ENCODE data around the gene OSBPL10.

The OSBPL10 gene

DNA sequence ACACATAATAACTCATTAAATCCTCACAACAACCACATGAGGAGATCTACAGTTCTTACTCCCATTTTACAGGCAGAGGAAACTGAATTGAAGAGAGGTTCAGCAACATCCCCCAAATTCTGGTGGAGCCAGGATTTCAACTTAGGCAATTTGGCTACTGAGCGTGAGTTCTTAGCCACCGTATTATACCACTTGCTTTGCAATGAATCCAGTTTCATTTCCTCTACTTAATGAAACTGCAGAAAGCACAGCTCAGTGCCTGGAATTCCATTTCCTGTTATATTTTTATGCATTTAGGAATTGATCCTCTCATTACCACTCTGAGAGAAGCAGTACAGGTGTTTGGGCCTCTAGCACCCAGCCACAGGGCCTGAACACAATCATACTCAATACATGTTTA lies 4.8 kb upstream of the OSBPL10 start:
- Histone ChIP-seq H3K9me3 (ENCODE audit: insufficient read depth, low read depth, low read length) (peaks cover 15% of the 10 kb centered on the region), H3K36me3 (ENCODE audit: insufficient read depth, low read depth, low read length) (peaks cover 14% of the 10 kb centered on the region; the same call in 1 of the 2 replicates), H3K27me3 (ENCODE audit: insufficient read depth, low read length) (peaks cover 18% of the 10 kb centered on the region), H3K27ac (ENCODE audit: low read length) (no peak overlapping the region), H3K4me1 (ENCODE audit: insufficient read depth, low read length) (no peaks in the 10 kb centered on the region), H3K9ac (ENCODE audit: low read depth, low read length) (no peak overlapping the region), H3K4me3 (ENCODE audit: low read length) (no peak overlapping the region)

DNA sequence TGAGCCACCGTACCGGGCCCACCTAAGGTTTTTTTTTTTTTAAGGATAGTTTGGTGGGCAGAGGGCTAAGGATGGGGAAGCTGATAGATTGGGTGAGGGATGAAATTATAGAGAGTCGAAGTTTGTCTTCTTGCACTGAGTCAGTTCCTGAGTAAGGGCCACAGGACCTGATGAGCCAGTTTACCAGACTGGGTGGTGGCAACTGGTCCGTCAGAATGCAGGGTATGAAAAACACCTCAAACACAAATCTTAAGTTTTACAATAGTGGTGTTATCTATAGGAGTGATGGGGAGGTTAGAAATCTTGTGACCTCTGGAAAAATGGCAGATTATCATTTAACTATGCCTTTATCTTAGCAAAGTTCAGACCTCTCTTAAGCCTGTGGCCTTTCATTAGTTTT lies 3.3 kb upstream of the OSBPL10 start:
- H3K9ac ChIP-seq (ENCODE audit: low read depth, low read length) = no peak overlapping the region
- peaks cover 13% of the 10 kb centered on the region; the same call in 1 of the 2 replicates for H3K36me3 ChIP-seq (ENCODE audit: insufficient read depth, low read depth, low read length)
- no peak overlapping the region for H3K4me3 ChIP-seq (ENCODE audit: low read length)
- peaks cover 3% of the 10 kb centered on the region; the same call in 1 of the 2 replicates for H3K4me1 ChIP-seq (ENCODE audit: insufficient read depth, low read length)
- no peak overlapping the region for H3K27ac ChIP-seq (ENCODE audit: low read length)
- H3K9me3 ChIP-seq (ENCODE audit: insufficient read depth, low read depth, low read length) = peaks cover 6% of the 10 kb centered on the region
- H3K27me3 ChIP-seq (ENCODE audit: insufficient read depth, low read length) = peaks cover 22% of the 10 kb centered on the region

DNA sequence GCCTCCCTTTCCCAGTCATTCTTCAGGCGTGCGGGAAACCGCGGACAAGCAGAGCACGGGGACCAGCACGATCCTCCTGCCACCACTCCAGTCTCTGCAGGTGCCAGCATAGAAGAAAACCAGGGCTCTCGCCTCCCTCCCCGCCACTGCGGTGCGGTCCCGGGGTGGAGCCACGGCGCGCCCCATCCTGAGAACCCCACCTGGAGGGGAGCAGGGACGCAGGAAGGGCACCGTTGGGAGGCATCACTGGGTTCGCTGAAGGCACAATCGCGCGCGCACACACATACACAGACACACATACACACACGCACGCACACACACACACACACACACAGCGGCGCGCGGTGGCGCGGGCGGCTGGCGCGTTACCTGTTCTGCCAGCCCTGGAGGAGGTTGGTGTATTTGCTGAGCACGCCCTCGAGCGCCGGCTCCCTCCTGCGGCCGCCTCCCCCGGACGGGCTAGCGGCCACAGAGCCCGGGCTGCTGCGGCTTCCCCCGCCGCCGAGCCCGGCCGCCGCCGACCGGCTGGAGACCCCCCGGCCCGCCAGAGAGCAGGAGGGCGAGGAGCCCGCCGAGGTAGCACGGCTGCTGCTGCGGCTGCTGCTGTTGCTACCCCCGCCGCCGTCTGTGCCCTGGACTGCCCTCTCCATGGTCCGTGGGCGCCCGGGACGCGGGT lies 394 bp downstream of the OSBPL10 start:
- peak overlapping the region; percentile 44 for H3K27ac ChIP-seq (ENCODE audit: low read length)

DNA sequence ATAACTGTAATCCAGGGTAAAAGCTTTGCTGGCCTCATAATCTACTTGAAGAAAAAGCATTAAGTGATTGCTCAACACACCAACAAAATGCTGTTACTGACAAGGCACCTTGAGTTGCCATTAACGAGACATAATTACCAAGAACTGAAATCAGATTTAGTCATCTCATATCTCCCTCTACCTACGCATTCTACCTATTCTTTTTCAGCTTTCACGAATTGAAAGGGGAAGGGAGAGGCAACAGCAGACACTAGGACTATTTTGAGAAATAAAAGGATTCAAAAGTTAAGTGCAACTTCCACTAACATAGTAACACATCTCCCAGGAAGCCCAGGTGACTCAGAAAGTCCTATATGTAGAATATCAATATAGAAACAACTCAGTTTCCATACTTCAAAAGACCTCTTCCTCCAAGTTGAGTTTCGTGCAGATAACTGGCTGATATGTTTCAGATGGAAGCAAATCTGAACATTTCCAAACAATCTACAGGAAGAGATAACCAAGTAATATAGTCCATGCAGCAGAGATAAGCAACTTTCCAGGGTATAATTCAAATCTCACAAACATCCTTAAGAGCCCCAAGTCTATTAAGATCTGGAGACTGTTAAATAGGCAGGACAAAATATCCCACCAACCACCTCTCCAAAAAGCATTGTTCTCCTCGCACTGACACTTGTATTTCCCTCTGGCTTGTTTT lies 1.9 kb downstream of the OSBPL10 start:
- H3K4me3 ChIP-seq (ENCODE audit: low read length) = peak overlapping the region; percentile 3; the same call in 1 of the 2 replicates
- H3K4me1 ChIP-seq (ENCODE audit: insufficient read depth, low read length) = peaks cover 6% of the 10 kb centered on the region

More for the DNA sequence above, 394 bp downstream of the OSBPL10 start:
- Histone ChIP-seq H3K9me3 (ENCODE audit: insufficient read depth, low read depth, low read length) (no peaks in the 10 kb centered on the region), H3K4me1 (ENCODE audit: insufficient read depth, low read length) (peaks cover 6% of the 10 kb centered on the region; the same call in 1 of the 2 replicates), H3K36me3 (ENCODE audit: insufficient read depth, low read depth, low read length) (peaks cover 8% of the 10 kb centered on the region; the same call in 1 of the 2 replicates), H3K9ac (ENCODE audit: low read depth, low read length) (peak overlapping the region; percentile 81; the same call in 1 of the 2 replicates), H3K27me3 (ENCODE audit: insufficient read depth, low read length) (peaks cover 22% of the 10 kb centered on the region), H3K4me3 (ENCODE audit: low read length) (peak overlapping the region; percentile 90)

DNA sequence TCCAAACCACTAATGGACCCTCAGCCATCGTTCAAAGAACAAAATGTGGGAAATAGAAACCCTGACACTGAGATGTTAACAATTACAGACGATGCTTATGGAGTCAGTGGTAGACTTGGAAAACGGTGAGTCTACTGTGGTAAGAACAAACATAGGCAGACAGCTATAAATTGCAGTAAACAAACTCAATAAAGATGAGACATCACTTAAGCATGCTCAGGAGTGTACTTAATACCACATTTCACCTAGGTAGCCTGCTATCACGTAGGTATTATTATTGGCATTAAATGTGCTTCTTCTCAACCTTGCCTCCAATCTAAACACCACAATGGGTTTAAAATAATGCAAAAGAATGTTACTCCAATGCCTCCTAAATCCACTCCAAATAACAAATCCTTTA lies 2.5 kb downstream of the OSBPL10 start:
- H3K9me3 ChIP-seq (ENCODE audit: insufficient read depth, low read depth, low read length) = no peaks in the 10 kb centered on the region
- H3K4me3 ChIP-seq (ENCODE audit: low read length) = no peak overlapping the region
- H3K4me1 ChIP-seq (ENCODE audit: insufficient read depth, low read length) = peaks cover 6% of the 10 kb centered on the region
- peaks cover 22% of the 10 kb centered on the region for H3K27me3 ChIP-seq (ENCODE audit: insufficient read depth, low read length)
- H3K27ac ChIP-seq (ENCODE audit: low read length) = no peak overlapping the region
- H3K9ac ChIP-seq (ENCODE audit: low read depth, low read length) = no peak overlapping the region
- H3K36me3 ChIP-seq (ENCODE audit: insufficient read depth, low read depth, low read length) = peaks cover 8% of the 10 kb centered on the region; the same call in 1 of the 2 replicates

More for the DNA sequence above, 1.9 kb downstream of the OSBPL10 start:
- peaks cover 22% of the 10 kb centered on the region for H3K27me3 ChIP-seq (ENCODE audit: insufficient read depth, low read length)
- no peaks in the 10 kb centered on the region for H3K9me3 ChIP-seq (ENCODE audit: insufficient read depth, low read depth, low read length)
- H3K36me3 ChIP-seq (ENCODE audit: insufficient read depth, low read depth, low read length) = peaks cover 8% of the 10 kb centered on the region; the same call in 1 of the 2 replicates
- H3K9ac ChIP-seq (ENCODE audit: low read depth, low read length) = no peak overlapping the region
- H3K27ac ChIP-seq (ENCODE audit: low read length) = no peak overlapping the region

DNA sequence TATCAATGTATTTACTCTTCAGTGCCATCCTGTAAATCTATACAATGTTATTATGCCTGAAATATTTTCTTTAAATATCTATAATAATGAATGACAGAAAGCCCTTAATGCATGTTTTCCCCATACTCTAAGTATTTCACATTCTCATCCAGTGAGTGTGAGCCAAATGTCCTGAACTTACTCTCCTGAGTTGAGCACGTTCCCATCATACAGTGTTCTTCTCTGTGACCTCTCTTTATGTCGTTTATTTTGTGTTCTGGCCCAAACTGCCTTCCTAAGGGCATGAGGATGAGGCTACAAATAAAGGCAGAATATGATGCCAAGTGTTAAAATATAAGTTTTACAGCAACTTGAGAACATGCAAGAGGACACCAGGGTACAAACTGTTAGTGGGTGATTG lies 3.3 kb downstream of the OSBPL10 start:
- Histone ChIP-seq H3K4me1 (ENCODE audit: insufficient read depth, low read length) (peaks cover 6% of the 10 kb centered on the region), H3K9ac (ENCODE audit: low read depth, low read length) (no peak overlapping the region)

DNA sequence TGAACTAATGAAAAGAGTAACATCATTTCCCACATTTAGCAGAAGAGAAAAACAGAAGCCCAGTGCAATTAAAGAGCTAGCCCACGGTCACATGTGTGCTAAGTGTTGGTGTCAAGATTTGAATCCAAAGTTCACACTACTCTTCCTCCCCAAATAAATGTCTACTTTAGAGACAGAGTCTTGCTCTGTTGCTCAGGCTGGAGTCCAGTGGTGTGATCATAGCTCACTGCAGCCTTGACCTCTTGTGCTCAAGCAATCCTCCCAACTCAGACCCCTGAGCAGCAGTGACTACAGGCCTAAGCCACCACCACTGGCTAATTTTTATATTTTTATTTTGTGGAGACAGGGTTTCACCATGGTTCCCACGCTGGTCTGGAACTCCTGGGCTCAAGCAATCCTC lies 4.8 kb downstream of the OSBPL10 start:
- Histone ChIP-seq H3K36me3 (ENCODE audit: insufficient read depth, low read depth, low read length) (peaks cover 8% of the 10 kb centered on the region; the same call in 1 of the 2 replicates), H3K9ac (ENCODE audit: low read depth, low read length) (no peak overlapping the region), H3K4me3 (ENCODE audit: low read length) (no peak overlapping the region), H3K4me1 (ENCODE audit: insufficient read depth, low read length) (peaks cover 6% of the 10 kb centered on the region), H3K27me3 (ENCODE audit: insufficient read depth, low read length) (peaks cover 4% of the 10 kb centered on the region; the same call in 1 of the 2 replicates), H3K9me3 (ENCODE audit: insufficient read depth, low read depth, low read length) (no peaks in the 10 kb centered on the region), H3K27ac (ENCODE audit: low read length) (no peak overlapping the region)

More for the DNA sequence above, 3.3 kb downstream of the OSBPL10 start:
- Histone ChIP-seq H3K27ac (ENCODE audit: low read length) (no peak overlapping the region), H3K36me3 (ENCODE audit: insufficient read depth, low read depth, low read length) (peaks cover 8% of the 10 kb centered on the region; the same call in 1 of the 2 replicates), H3K4me3 (ENCODE audit: low read length) (no peak overlapping the region), H3K9me3 (ENCODE audit: insufficient read depth, low read depth, low read length) (no peaks in the 10 kb centered on the region), H3K27me3 (ENCODE audit: insufficient read depth, low read length) (peaks cover 18% of the 10 kb centered on the region)

DNA sequence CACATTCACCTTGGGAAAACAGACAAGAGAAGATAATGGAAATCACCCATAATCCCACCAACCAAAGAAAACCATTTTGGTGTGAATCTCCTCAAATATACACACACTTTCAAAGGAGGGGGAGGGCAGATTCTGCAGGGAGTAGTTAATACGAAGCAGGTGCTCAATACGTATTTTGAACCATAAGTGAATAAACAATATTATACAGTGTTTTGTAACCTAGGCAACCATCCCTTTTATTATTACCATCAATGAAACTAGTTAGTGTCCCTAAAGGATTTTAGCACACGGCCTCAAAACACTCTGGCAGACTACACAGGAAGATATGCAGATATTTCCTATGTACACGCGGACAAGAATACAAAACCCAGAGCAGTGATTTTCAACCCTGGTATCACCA lies 6.1 kb downstream of the OSBPL10 start:
- H3K4me1 ChIP-seq (ENCODE audit: insufficient read depth, low read length) = peaks cover 13% of the 10 kb centered on the region
- H3K9ac ChIP-seq (ENCODE audit: low read depth, low read length) = no peak overlapping the region
- peaks cover 4% of the 10 kb centered on the region; the same call in 1 of the 2 replicates for H3K27me3 ChIP-seq (ENCODE audit: insufficient read depth, low read length)
- peaks cover 8% of the 10 kb centered on the region; the same call in 1 of the 2 replicates for H3K36me3 ChIP-seq (ENCODE audit: insufficient read depth, low read depth, low read length)
- no peaks in the 10 kb centered on the region for H3K9me3 ChIP-seq (ENCODE audit: insufficient read depth, low read depth, low read length)
- no peak overlapping the region for H3K4me3 ChIP-seq (ENCODE audit: low read length)
- H3K27ac ChIP-seq (ENCODE audit: low read length) = no peak overlapping the region

DNA sequence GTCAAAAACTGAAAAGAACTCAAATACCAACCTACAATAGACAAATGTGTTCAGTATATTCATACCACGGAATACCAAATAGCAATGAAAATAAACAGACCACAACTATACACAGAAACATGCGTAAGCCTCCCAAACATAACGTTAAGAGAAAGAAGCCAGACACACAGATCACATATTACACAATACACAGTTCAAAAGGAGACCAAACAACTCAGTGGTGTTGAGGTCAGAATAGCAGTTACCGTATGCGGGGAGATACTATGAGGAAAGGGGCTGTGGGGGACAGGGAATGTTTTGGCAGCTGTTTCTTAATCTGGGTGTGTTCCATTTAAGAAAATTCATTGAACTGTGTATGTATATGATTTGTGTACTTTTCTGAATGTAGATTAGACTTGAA lies 6.6 kb downstream of the OSBPL10 start:
- no peak overlapping the region for H3K27ac ChIP-seq (ENCODE audit: low read length)
- peaks cover 2% of the 10 kb centered on the region; the same call in 1 of the 2 replicates for H3K27me3 ChIP-seq (ENCODE audit: insufficient read depth, low read length)
- no peak overlapping the region for H3K9ac ChIP-seq (ENCODE audit: low read depth, low read length)
- H3K4me3 ChIP-seq (ENCODE audit: low read length) = no peak overlapping the region
- H3K4me1 ChIP-seq (ENCODE audit: insufficient read depth, low read length) = peaks cover 13% of the 10 kb centered on the region
- peaks cover 8% of the 10 kb centered on the region; the same call in 1 of the 2 replicates for H3K36me3 ChIP-seq (ENCODE audit: insufficient read depth, low read depth, low read length)
- H3K9me3 ChIP-seq (ENCODE audit: insufficient read depth, low read depth, low read length) = no peaks in the 10 kb centered on the region

DNA sequence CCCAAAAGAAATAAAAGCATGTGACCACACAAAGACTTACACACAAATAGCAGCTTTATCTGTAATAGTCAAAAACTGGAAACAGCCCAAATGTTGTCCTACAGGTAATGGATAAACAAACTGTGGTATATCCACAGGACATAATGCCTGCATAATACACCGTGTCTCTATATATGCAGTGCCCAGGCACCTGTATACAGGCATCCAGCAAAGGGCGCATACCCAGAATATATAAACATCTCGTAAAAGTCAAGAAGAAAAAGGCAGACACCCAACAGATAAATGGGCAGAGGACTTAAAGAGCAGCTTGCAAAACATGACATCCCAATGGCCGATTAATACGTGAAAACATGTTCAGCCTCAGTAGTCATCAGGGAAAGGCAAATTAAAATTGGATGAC lies 7.2 kb downstream of the OSBPL10 start:
- no peak overlapping the region for H3K9ac ChIP-seq (ENCODE audit: low read depth, low read length)
- H3K27me3 ChIP-seq (ENCODE audit: insufficient read depth, low read length) = no peaks in the 10 kb centered on the region
- no peak overlapping the region for H3K27ac ChIP-seq (ENCODE audit: low read length)
- H3K4me3 ChIP-seq (ENCODE audit: low read length) = no peak overlapping the region
- peaks cover 15% of the 10 kb centered on the region for H3K4me1 ChIP-seq (ENCODE audit: insufficient read depth, low read length)
- H3K36me3 ChIP-seq (ENCODE audit: insufficient read depth, low read depth, low read length) = peaks cover 8% of the 10 kb centered on the region; the same call in 1 of the 2 replicates
- no peaks in the 10 kb centered on the region for H3K9me3 ChIP-seq (ENCODE audit: insufficient read depth, low read depth, low read length)

DNA sequence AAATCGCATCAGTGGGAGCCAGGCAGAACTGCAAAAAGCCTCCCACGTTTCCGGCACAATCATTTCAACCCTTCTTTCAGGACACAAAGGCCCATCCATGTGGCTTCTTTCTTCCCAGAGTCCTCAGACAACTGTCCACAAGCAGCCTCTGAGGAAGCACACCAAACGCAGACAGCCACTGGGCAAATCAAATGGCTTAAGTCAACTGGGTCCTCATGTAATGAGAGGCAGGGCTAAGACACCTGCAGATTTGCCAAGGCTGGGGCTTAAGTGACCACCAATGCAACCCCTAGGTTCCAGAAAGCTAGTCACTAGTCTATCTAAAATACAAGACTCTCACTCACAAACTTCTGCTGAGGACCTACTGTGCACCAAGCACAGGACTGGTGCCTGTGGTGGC lies 8.0 kb downstream of the OSBPL10 start:
- H3K9ac ChIP-seq (ENCODE audit: low read depth, low read length) = no peak overlapping the region
- no peak overlapping the region for H3K27ac ChIP-seq (ENCODE audit: low read length)
- no peak overlapping the region for H3K4me3 ChIP-seq (ENCODE audit: low read length)
- no peaks in the 10 kb centered on the region for H3K27me3 ChIP-seq (ENCODE audit: insufficient read depth, low read length)
- H3K4me1 ChIP-seq (ENCODE audit: insufficient read depth, low read length) = peaks cover 22% of the 10 kb centered on the region
- H3K36me3 ChIP-seq (ENCODE audit: insufficient read depth, low read depth, low read length) = peaks cover 4% of the 10 kb centered on the region; the same call in 1 of the 2 replicates
- H3K9me3 ChIP-seq (ENCODE audit: insufficient read depth, low read depth, low read length) = no peaks in the 10 kb centered on the region

Measured in iPS-20b (cell line).